Suprapubic skin (tissue), 3 donors: Measurements from ENCODE around the gene CD19.

ENCODE experiments used
- CTCF ChIP-seq, 2 donors: fragments of 200-600 bp in 1 of 2; fragments of 450-650 bp in 1 of 2; sonication (generic) in 1 of 2; IDR thresholded peaks; one replicate each; pipeline ENCODE4 v1.5.1; 2016 to 2019; ENCODE audit warnings: antibody characterized with exemption in 2 of 2, mild to moderate bottlenecking in 1 of 2, moderate library complexity in 1 of 2
- POLR2A ChIP-seq, 2 donors: fragments of 450-650 bp; IDR thresholded peaks; one replicate each; pipeline ENCODE4 v1.6.1; 2017; ENCODE audit warnings: antibody characterized with exemption in 2 of 2, mild to moderate bottlenecking in 2 of 2, moderate library complexity in 2 of 2

GRCh38 chr16:28987170-28987853 is 55.5 kb downstream of the CD19 start:
- TF ChIP-seq CTCF (IDR thresholded peaks at IDR 0.05) (no peak), POLR2A (IDR thresholded peaks at IDR 0.05) (no peak)
